K562 (cell line): Measurements from ENCODE around the gene FAM72C.
"Not testable (repeated sequence)": the region's sequence is repeated elsewhere in the genome, so short reads cannot be mapped to it uniquely, and the experiment has no call there.

Source experiments
- CBX5 ChIP-seq: IDR thresholded peaks from 2 replicates; pipeline ENCODE4 v1.6.1; 2014; ENCODE audit warnings: low read depth, borderline replicate concordance
- CC2D1A ChIP-seq: fragments of 450-650 bp; IDR thresholded peaks from 2 replicates; pipeline ENCODE4 v1.6.1; 2017; ENCODE audit warnings: mild to moderate bottlenecking
- CEBPB ChIP-seq: fragments of 450-650 bp; IDR thresholded peaks from 2 replicates; pipeline ENCODE4 v1.6.1; 2016; ENCODE audit warnings: missing genetic modification characterization, missing compliant biosample characterization
- JUN ChIP-seq, 2 experiments: sonication (generic) in 1 of 2; formaldehyde crosslinking in 1 of 2; IDR thresholded peaks; 2 replicates each; pipeline versions ENCODE4 v1.6.1 to v1.8.0; 2012 to 2022; ENCODE audit warnings: borderline replicate concordance in 2 of 2, mild to moderate bottlenecking in 2 of 2, improper control_type of control experiment in 1 of 2, low read depth in 1 of 2, low read length in 1 of 2, missing genetic modification reagents in 1 of 2
- KAT7 ChIP-seq: sonication (generic); formaldehyde crosslinking; IDR thresholded peaks from 2 replicates; pipeline ENCODE4 v1.8.0; 2022; ENCODE audit warnings: missing genetic modification reagents, mild to moderate bottlenecking, borderline replicate concordance
- MTA1 ChIP-seq: fragments of 450-650 bp; IDR thresholded peaks from 2 replicates; pipeline ENCODE4 v1.6.1; 2017; ENCODE audit warnings: borderline replicate concordance
- MTA3 ChIP-seq: fragments of 450-650 bp; formaldehyde crosslinking; IDR thresholded peaks from 2 replicates; pipeline ENCODE4 v1.6.1; 2017; ENCODE audit warnings: mild to moderate bottlenecking, borderline replicate concordance
- RAD21 ChIP-seq, 2 experiments: fragments of 250-450 bp in 1 of 2; fragments of 450-650 bp in 1 of 2; sonication (Bioruptor Pico) in 1 of 2; formaldehyde crosslinking in 1 of 2; IDR thresholded peaks in 1 of 2; conservative IDR thresholded peaks in 1 of 2; 2 replicates each; pipeline versions ENCODE4 v1.4.0 to v1.8.0; 2020 to 2022; ENCODE audit warnings: mild to moderate bottlenecking in 2 of 2, moderate library complexity in 1 of 2
- ZNF561 ChIP-seq: fragments of 450-650 bp; formaldehyde crosslinking; conservative IDR thresholded peaks from 2 replicates; pipeline ENCODE4 v1.4.0; 2020; ENCODE audit warnings: mild to moderate bottlenecking, moderate library complexity
- TF ChIP-seq, protein P1 (sequence below), 3 experiments: IDR thresholded peaks in 2 of 3; conservative IDR thresholded peaks in 1 of 3; 2 replicates each; pipeline ENCODE4 v1.5.1; 2011 to 2012; ENCODE audit warnings: low read length in 3 of 3, mild to moderate bottlenecking in 3 of 3, control low read depth in 2 of 3, improper control_type of control experiment in 1 of 3, inconsistent platforms in 1 of 3, low read depth in 1 of 3, mixed read lengths in 1 of 3, moderate library complexity in 1 of 3; ENCODE audit not compliant: insufficient read depth in 2 of 3

- TF ChIP-seq ZNF561 (CRISPR knock-in tag); CEBPB (tag); KAT7 (CRISPR knock-in tag); MTA3; MTA1; RAD21 (CRISPR knock-in tag; conservative IDR thresholded peaks at IDR 0.05 in 1 of 2, IDR thresholded peaks at IDR 0.05 in 1 of 2); JUN (IDR thresholded peaks at IDR 0.05; ENCODE audit: borderline replicate concordance, low read depth, low read length); JUN (CRISPR knock-in tag; IDR thresholded peaks at IDR 0.05; ENCODE audit: borderline replicate concordance); CC2D1A; CBX5: not testable (repeated sequence)
- TF ChIP-seq, protein P1, sequence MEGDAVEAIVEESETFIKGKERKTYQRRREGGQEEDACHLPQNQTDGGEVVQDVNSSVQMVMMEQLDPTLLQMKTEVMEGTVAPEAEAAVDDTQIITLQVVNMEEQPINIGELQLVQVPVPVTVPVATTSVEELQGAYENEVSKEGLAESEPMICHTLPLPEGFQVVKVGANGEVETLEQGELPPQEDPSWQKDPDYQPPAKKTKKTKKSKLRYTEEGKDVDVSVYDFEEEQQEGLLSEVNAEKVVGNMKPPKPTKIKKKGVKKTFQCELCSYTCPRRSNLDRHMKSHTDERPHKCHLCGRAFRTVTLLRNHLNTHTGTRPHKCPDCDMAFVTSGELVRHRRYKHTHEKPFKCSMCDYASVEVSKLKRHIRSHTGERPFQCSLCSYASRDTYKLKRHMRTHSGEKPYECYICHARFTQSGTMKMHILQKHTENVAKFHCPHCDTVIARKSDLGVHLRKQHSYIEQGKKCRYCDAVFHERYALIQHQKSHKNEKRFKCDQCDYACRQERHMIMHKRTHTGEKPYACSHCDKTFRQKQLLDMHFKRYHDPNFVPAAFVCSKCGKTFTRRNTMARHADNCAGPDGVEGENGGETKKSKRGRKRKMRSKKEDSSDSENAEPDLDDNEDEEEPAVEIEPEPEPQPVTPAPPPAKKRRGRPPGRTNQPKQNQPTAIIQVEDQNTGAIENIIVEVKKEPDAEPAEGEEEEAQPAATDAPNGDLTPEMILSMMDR (IDR thresholded peaks at IDR 0.05 in 2 of 3, conservative IDR thresholded peaks at IDR 0.05 in 1 of 3; ENCODE audit: insufficient read depth in 2 of 3, low read depth in 1 of 3, low read length in 3 of 3) = not testable (repeated sequence)
Observed at GRCh38 chr1:143942238-143942860, 29.4 kb downstream of the FAM72C start.
